GM19452 (cell line): ENCODE results near the gene SETD4.

Experiments used
- ATAC-seq: cut with Tn5 transposase; IDR thresholded peaks from one replicate; pipeline ENCODE4 v1.9.1; 2021; ENCODE audit not compliant: unreplicated experiment

Gene SETD4

DNA sequence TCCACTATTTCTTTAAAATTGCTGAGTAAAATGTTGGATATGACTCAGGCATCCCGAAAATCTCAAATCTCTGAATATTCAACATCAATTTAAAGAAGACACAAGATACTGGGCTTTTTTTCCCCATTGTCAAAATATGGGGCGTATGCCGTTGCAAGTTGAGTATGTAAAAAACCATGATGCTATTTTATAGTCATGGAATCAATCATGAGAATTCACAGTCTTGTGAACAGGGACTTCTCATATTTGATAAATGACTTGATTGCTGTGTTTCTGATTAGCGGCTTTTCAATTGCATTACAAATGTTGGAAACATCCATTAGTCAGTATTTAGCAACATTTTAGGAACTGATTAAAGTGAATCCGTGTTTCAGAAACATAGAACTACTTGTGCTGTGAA is 45.3 kb downstream of the SETD4 start:
- ATAC-seq = no peak

DNA sequence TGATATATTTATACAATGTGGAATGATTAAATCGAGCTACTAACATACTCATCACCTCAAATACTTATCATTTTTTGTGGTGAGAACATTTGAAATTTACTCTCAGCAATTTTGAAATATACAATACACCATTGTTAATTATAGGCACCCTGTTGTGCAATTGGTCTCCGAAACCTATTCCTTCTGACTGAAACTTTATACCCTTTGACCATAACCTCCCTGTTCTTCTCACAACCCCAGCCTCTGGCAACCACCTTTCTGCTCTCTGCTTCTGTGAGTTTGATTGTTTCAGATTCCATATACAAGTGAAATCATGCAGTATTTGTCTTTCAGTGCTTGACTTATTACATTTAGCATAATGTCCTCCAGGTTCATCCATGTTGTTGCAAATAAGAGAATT is 49.5 kb downstream of the SETD4 start:
- no peak for ATAC-seq

DNA sequence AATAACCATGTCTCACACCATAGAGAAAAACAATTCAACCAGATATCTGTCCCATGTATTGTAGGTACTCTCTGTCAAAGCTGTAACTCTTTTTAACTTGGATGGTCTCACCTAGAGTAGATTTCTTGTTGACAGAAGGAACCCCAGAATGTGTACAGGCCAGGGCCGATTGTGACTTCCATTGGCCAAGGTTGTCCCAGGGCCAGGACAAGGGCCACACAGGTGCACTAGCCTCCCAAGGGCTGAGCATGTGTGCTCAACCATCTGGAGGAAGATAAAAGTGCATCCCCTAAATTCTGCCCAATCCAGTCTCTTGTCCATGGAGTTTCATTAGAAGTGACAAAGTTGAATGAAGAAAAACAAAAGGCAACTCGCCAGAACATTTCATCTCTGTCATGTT is 51.8 kb downstream of the SETD4 start:
- no peak for ATAC-seq

DNA sequence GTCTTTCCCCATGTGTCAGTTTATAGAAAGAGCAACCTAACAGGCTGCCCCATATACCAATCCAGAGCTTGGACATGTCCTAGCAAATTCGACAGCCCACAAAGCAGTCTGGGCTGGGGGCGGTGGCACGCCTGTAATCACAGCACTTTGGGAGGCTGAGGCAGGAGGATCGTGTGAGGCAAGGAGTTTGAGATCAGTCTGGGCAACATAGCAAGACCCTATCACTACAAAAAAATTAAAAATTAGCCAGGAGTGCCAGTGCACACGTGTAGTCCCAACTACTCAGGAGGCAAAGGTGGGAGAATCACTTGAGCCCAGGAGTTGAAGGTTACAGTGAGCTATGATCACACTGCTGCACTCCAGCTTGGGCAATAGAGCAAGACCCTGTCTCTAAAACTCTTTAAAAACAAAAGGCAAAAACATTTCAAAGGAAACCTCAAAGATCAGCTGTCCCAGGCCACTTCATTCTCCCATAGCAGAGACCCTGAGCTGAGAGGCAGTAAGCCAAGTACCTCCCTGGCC is 54.4 kb downstream of the SETD4 start:
- no peak for ATAC-seq

DNA sequence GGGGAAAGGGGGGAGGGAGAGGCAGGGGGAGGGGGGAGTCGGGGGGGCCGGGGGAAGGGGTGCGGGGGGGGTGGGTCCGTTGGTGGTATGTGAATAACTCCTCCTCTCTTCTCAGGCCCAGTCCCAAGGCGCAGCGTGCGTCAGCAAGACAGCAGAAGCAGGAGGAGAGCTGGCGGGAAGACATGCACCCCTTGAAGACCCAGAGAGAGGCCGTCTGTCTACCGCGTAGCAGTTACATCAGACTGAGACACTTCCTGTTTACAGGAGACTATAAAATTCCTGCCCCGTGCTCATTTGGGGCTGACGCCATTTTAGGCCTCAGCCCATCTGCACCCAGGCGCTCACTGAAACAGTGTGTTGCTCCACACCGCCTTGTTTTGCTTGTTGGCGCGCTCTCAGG is 55.3 kb downstream of the SETD4 start:
- no peak for ATAC-seq

DNA sequence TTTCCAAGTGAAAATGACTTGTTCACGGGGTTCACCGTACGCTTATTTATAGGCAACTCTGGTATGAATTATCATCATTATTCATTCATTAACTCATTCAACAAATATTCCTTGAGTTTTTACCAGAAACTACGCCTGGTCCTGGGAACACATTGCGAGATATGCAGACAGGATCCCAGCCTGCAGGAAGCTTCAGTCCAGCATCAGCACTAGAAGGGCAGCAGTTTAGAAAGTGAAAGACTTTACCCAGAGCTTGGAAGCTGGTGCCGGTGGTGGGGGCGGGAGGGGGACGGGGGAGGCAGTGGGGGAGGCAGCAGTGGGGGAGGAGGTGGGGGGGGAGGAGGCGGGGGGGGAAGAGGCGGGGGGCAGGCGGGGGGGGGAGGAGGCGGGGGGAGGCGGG is 55.9 kb downstream of the SETD4 start:
- no peak for ATAC-seq

DNA sequence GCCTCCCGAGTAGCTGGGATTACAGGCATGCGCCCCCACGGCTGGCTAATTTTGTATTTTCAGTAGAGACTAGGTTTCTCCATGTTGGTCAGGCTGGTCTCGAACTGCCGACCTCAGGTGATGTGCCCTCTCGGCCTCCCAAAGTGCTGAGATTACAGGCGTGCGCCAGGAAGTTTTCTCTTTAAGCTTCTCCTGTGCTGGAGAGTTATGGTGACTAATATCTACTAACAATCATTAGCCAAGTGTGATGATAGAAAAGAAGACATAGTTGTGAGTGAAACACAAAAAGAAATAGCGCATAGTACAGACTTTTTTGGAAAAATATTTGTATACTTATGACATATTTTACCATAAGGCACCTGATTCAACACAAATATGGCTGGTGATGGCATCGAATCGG is 56.5 kb downstream of the SETD4 start:
- ATAC-seq = no peak

DNA sequence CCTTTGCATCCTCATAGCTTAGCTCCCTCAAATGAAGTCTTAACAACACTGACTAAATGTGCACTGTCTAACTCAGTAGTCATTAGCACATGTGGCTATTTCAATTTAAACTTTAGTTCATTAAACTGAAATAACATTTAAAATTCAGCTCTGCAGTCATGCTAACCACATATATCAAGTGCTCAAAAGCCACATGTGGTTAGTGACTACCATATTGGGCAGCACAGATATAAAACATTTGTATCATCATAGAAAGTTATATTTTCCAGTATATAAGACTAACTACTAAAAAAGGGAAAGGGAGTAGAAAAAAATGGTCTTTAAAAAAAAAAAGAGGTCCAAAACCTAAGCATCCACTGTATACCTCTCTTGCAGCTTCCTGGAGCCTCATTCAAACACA is 64.1 kb downstream of the SETD4 start:
- ATAC-seq = no peak

DNA sequence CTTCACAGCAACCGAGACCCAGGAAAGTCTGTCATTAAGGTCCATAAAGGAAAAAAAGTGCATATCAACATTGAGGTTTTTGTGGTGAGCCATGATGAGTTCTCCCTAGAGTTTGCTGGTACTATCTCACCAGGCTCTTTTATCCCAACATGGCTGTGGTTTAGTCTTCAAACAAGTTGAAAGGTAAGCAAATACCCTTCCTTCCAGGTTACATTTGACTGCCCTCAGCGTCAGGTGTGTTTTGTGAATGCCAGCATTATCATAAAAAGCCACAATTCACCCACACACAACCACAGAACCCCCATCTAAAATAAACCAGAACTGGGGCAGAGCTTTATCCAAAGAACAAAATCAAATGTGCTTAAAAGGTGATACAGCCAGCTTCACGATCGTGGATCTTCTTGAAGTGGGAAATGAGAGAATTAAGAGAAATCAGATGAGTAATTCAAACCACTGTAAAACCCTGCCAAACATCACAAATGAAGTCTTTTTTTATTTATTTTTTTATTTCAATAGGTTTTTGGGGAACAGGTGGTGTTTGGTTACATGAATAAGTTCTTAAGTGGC is 64.7 kb downstream of the SETD4 start:
- no peak for ATAC-seq

DNA sequence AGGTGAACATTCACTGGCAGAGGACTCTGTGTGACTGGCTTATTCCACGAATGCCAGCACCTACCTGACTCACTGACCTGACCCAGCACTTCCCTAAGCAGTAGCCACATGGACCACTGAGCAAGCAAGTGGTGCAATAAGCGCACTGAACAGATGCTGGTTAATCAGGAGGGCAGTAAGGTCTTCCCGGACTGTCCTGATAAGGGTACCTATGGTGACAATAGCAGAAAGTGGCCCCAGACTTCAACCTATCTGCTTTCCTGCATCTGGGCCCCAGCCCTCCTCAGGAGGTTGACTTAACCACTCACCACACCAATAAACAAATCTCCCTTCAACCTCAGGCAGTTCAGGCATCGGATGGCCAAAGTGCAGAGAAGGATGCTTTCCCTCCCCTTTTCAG is 65.7 kb downstream of the SETD4 start:
- no peak for ATAC-seq

DNA sequence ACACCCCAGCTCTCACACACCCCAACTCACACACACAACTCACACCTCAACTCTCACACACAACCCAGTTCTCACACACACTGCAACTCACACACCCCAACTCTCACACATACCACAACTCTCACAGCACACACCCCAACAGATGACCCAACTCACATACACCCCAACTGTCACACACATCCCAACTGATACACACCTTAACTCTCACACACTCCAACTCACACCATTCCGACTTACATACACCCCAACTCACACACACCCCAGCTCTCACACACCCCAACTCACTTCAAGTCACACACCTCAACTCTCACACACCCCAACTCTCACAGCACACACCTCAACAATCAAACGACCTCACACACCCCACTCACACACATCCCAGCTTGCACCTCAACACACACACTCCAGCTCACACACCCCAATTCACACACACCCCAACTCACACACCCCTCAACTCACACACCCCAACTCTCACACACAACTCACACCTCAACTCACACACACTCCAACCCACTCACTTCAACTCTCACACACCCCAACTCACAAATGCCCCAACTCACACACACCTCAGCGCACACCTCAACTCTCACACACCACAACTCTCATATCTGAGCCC is 66.3 kb downstream of the SETD4 start:
- no peak for ATAC-seq

DNA sequence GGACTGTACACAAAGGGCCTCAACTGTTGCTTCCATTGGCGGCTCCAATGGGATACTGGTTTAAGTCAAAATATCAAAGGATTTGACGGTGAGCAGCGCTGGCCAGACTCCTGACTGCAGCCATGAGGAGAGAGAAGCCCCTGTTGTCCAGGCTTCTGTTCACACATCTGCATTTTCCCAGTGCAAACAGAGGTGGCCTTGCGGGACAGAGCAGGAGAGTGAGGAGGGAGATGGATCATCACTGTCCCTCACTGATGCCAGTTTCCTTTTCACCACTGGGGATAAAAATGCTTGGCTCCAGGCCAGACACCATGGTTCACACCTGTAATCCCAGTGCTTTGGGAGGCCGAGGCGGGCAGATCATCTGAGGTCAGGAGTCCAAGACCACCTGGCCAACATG is 69.2 kb downstream of the SETD4 start:
- ATAC-seq = no peak

DNA sequence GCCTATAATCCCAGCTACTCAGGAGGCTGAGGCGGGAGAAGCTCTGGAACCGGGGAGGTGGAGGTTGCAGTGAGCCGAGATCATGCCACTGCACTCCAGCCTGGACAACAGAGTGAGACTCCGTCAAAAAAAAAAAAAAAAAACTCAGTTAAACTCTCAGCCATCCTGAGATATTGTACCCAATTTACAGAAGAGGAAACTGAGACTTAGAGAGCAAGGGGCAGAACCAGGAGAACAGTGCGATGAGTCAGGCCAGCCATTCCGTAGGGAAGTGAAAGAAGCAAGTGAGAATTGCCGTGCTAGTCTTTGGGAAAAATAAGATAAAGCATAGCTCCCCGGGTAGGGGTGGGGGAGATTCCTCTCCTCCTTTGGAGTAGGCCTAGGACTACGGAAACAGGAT is 69.7 kb downstream of the SETD4 start:
- ATAC-seq = no peak

DNA sequence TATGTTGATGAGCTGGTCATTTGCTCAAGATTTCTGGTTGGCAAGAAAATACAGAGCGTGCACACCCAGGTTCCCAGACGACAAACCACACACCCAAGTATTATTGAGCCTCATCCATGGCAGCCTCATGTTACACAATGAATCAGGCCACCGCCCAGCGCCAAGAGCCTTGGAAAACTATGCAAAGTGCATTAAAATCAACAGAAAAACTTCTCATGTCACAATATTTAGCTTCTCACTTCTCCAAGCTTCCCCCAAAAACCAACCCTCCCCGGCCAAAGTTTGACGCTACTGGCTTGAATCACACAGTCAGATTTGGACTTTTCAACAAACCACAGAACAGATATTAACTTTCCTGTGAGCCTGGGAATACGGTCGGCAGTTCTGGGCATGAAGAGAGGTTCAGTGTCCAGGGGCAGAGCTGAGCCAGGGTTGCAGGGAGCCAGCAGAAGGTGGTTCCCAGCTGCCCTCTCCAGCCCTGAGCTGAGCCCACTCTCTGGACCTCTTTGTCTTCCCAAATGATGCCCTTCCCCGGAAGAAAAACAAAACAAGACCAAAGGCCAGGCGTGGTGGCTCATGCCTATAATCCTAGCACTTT is 71.1 kb downstream of the SETD4 start:
- ATAC-seq = no peak

DNA sequence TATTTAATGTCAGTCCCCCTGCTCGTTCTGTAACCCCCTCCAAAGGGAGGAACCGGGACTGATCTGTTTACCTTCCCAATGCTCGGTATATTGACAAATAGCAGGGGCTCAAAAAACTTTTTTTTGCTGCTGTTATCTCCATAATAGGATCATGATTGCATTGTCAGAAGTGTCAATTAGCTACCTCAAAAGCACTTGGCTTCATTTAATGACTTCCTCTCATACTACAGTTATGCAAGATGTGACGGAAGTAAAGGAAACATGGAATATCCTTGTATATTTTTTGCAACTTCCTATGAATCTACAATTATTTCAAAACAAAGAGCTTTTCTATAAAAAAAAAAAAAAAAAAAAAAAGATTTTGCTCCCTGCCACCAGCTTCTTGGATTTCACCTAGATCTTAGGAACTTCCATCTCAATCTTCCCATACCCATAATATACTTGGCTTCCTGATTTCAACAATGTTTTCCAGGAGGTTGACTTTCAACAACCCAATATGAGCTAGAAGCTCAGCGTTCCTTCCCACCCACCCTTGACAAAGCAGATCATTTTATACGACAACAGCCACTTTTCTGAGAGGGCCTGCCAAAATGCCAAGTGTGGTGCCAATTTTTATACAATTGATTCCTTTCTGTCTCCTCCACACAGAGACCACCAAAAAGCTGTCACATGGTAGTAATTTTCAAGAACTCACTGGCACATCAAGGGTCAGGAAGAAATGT is 71.7 kb downstream of the SETD4 start:
- ATAC-seq = no peak

DNA sequence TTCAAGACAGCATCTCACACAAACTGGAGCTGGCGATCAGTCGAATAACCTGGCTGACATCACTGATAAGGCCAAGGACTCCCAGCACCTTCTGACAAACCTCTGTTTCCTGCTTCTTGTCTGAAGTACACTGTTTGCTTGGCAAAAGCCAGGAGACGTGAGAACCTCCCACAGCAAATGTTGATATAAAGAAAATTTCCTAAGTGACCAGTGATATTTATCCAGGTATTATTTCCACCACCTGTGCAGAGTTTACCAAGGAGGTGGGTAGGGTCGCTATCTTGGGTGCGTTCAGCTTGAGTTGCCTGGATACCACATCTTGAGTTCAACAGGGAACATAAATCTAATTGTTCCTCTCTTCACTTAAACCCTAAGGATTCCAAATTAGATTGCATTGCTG is 72.9 kb downstream of the SETD4 start:
- ATAC-seq = no peak

DNA sequence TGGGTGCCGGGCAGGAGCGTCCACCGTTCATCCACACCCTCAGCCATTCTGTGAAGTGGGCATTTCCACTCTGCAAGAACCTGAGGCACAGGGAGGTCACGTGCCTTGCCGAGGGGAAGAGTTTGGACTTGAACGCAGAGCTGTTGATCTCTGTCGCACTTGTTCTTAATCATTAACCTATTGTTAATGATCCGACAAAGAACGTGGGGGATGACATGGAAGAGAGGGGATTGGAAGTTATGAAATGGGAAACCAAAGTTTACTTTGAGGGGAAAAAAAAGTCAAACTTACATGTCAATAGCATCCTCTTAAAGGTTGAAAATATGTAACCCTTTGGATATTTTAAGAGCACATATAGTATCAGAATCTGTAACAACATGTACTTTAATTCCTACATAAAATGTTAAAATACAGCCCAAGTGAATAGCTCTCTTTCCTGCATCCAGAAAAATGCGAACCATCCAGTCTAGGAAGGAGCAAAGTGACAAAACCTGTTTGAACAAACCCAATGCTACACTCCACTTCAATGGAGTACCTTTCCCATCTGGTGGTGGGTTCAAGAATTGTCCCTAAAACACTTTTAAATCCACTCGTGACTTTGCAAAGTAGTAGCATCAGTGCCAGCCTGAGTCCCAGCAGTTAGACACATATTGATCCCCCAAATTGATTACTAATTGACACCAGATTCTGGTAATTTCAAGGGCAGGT is 75.5 kb downstream of the SETD4 start:
- ATAC-seq = no peak
